ENCODE results near the gene ANKRA2. TPM values are rescaled to one million over a fixed set of nuclear protein-coding genes. Genes with fewer than 3 reads are reported as not detected.

The ANKRA2 gene, protein sequence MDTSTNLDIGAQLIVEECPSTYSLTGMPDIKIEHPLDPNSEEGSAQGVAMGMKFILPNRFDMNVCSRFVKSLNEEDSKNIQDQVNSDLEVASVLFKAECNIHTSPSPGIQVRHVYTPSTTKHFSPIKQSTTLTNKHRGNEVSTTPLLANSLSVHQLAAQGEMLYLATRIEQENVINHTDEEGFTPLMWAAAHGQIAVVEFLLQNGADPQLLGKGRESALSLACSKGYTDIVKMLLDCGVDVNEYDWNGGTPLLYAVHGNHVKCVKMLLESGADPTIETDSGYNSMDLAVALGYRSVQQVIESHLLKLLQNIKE
- 17.6 TPM for polyA plus RNA-seq (2012; ENCODE audit: insufficient read depth, insufficient read length)

DNA sequence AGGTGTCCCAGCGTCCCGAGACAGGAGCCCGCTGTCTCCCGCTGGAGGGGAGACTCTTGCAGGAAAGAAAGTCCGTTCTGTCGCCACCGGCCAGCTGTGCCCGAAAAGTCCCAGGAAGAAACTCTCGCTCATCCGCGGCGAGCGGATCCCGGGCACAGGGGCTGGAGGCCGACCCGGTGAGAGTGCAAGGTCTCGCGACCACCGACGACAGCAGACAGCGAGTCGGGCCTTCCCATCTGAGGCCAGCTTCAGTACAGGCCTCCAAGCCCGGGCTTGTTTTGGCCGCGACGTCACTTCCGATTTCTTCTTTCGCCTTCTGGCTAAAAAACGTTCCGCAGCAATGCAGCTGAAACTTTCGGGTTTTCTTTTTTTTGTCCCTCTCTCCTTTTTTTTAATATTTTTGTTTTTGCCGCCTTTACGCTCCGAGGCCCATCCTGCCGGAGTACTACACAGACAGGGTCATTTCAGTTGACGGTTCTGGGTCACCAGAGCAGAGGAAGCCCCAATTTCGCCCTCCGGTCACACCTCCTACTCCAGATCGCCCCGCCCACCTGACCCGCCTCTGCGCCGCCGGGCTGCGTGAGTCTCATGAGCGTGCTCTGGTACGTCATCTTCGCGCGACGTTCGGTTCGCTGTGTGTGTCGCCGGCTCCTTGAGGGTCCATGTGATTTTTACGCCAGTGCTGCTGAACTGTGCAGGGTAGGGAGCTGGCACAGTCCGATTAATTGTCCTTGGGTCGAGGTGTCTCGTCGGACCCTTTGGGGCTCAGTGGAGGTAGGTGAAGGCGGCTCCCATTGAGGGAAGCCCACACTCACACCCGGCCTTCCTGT is at the start of gene ANKRA2, which contains the start of gene UTP15:
TSS of gene ANKRA2 (minus strand) at position 501 of the 830 bp plus-strand sequence. CDS start 2,758 bp downstream, outside the sequence.
TSS of gene UTP15 (plus strand) at position 605 of the 830 bp plus-strand sequence. CDS start 1,602 bp downstream, outside the sequence.
- DNase-seq (ENCODE audit: low read depth, low spot score): peak; percentile 96
- H3K4me3 ChIP-seq (ENCODE audit: low read length): peak within 1 kb of the TSS; percentile 70

DNA sequence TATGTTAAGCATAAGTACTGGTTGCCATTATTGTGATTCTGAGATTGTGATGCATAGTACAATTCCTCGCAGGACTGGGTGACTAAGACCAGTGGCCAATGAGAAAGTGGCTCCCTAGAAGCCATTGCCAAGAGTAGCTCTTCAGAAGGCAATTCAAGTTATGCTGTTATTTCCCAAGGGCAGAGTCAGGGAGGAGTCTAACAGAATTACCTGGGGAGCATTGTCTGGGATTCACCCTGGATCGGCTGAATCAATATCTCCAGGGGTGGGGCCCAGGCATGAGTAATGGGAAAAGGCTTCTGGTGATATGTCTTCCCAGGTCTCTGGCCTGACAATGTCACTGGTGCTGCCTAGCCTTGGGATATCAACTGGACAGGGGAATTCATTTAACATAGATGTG is 49.6 kb upstream of the ANKRA2 start:
- DNase-seq (ENCODE audit: low read depth, low spot score): no peak
- H3K4me3 ChIP-seq (ENCODE audit: low read length): no peak overlapping the region

DNA sequence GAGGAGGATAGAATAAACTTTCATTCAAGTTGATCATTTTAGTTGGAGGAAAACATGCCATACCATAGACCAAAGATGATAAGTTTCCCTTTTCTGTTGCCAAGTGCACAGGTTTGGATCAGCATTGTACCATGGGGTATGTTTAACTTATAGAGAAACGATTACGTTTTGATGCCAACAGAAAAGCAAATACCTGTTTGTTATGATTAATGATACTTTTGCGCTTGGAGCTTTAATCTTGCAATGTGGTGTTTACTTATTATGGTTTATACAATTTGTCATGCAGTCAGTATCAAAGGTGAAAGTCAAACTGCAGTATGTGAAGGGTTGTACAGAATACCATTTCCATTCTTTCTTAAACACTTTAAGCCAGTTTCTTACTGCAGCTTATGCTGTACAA is 47.4 kb upstream of the ANKRA2 start:
- H3K4me3 ChIP-seq (ENCODE audit: low read length): no peak overlapping the region
- no peak for DNase-seq (ENCODE audit: low read depth, low spot score)

DNA sequence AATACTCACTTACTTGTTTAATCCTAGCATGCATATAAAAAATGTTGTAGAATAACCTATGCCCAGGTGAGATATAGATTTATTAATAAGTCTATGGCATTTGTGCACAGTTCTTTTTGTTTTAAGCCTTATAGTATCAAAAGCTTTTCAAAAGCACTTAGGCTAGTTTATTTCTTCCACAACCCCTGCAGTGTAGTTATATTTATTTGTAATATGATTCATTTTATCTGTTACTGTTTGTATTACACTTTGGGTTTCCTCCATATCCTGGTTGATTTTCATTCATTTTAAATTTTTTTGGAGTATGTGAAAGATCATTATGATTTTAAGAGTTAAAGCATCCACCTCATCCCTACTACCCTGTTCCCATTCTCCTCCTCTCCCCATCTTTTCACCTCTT is 41.8 kb upstream of the ANKRA2 start:
- no peak overlapping the region for H3K4me3 ChIP-seq (ENCODE audit: low read length)
- DNase-seq (ENCODE audit: low read depth, low spot score): no peak

DNA sequence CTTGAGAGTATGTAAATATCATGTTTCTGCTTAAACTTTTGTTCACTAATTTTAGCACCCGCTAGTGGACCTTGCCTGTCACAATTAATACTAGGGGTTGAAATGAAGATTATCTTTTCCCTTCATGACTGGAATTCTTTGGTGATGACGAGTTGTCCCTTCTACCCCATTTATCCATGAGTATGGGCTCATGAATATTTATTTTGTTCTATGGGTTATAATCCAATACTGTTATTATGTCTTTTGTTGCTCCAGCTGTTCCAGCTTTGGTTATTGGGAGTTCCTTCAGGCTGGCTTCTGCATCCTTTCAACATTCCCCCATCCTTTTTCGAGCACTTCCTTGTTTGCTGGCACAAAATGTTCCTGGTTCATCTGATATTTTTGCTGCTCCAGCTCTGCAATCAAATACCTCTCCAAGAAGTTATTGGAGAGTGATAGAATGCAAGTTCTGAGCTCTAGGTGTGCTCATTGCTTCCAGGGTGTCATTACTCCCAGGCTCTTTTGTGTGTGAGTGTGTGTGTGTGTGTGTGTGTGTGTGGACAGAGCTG is 40.8 kb upstream of the ANKRA2 start:
- no peak for DNase-seq (ENCODE audit: low read depth, low spot score)
- H3K4me3 ChIP-seq (ENCODE audit: low read length): no peak overlapping the region

DNA sequence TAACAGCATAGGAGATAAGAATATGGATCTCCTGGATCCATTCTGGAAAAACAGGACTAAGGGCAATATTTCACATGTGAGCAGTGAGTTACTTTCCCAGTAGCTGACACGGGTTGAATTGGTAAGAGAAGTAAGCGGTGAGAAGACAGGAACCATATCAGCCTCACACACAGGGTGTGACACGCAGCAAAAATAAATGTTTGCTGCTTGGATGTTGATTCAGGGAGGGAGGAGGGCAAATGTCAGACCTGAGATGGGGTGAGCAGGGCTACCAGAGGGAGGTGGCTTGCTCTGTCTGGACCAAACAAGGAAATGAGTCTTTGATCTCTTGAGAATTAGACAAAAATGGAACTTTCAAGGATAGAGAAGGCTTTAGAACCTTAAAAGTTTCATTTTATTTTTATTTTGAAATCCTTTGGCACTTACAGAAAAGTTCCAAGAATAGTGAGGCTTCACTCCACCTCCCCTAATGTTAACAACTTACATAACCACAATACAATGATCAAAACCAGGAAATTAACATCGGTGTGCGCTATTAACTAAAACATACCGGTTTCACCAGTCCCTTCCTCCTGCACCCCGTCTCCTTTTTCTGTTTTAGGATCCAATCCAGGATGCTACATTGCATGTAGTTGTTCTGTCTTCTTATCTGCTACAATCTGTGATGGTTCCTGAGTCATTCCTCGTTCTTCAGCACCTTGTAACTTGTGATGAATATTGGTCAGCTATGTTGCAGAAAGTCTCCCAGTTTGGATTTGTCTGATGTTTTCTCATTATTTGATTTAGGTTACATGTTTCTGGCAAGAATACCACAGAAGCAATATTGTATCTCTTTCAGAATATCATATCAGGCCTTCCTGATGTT is 40.0 kb upstream of the ANKRA2 start:
- no peak for DNase-seq (ENCODE audit: low read depth, low spot score)

DNA sequence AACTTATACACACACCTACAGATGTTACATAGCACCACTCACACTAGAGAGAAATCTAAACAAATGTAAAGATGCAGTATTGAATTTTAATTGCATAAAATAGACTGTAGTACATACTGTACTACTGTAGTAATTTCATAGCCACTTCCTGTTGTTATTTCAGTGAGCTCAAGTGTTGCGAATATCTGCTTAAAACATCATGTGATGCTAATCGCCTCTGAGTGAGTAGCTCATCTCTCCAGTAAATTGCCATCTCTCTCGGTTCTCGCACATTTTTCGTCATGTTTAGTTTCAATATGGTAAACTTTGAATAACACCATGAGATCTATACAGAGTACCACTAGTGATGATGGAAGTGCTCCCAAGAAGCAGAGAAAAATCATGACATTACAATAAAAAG is 38.6 kb upstream of the ANKRA2 start:
- no peak for DNase-seq (ENCODE audit: low read depth, low spot score)
- no peak overlapping the region for H3K4me3 ChIP-seq (ENCODE audit: low read length)

More for the DNA sequence above, 40.0 kb upstream of the ANKRA2 start:
- H3K4me3 ChIP-seq (ENCODE audit: low read length): no peak overlapping the region

DNA sequence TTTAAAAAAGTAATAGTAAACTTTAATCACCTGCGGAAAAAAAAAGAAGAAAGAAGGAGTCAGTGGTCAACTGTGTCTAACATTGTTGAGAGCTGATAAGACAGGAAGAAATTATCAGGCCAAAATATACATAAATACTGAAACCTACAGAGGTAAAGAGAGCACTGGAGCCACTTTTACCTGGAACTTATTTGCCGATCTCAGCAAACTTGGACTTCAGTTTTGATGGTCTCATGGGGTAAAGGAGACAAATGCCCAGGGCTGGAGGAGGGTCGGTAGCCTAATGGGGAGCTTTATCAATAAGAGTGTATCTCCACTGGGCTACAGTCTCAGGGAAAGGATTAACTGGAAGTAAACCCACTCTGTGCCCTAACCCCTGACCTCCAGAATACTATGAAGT is 33.9 kb upstream of the ANKRA2 start:
- no peak overlapping the region for H3K4me3 ChIP-seq (ENCODE audit: low read length)
- no peak for DNase-seq (ENCODE audit: low read depth, low spot score)

DNA sequence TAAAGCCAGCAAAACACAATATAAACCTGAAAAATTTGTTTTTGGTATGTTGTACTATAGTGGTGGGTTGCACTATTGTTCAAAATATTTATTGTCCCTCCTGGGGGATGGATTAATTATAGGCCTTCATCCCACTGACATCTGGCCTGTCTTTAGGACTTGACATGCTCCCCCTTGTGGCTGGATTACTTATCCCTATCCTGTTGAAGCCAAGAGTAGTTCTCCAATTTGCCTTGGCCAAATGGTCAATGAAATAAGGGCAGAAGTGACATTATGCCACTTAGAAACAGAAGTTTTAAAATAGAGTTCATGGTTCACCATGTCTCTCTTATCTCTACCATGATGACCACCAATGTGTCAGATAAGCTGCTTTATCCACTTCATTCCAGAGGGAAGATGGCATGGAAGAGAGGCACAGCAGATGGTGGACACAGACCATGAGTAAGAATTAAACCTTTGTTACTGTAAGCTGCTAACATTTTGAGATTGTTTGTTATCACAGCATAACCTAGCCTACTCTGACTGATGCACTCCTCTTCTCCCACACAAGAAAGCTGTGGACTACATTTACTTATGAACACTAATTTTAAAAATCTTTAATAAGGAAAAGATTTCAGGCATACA is 31.4 kb upstream of the ANKRA2 start:
- peak; percentile 29 for DNase-seq (ENCODE audit: low read depth, low spot score)
- H3K4me3 ChIP-seq (ENCODE audit: low read length): no peak overlapping the region

DNA sequence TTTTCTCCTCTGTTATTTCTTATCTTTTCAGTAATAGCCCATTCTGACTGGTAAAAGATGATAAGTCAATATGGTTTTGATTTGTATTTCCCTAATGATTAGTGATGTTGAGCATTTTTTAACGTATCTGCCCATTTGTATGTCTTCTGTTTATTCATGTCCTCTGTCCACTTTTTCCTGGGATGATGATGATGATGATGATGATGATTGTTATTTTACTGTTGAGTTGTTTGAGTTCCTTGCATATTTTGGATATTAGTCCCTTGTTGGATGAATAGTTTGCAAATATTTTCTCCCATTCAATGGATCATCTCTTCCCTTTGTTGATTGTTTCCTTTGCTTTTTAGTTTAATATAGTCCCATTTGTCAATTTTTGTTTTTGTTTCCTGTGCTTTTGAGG is 27.1 kb upstream of the ANKRA2 start:
- H3K4me3 ChIP-seq (ENCODE audit: low read length): no peak overlapping the region
- no peak for DNase-seq (ENCODE audit: low read depth, low spot score)

DNA sequence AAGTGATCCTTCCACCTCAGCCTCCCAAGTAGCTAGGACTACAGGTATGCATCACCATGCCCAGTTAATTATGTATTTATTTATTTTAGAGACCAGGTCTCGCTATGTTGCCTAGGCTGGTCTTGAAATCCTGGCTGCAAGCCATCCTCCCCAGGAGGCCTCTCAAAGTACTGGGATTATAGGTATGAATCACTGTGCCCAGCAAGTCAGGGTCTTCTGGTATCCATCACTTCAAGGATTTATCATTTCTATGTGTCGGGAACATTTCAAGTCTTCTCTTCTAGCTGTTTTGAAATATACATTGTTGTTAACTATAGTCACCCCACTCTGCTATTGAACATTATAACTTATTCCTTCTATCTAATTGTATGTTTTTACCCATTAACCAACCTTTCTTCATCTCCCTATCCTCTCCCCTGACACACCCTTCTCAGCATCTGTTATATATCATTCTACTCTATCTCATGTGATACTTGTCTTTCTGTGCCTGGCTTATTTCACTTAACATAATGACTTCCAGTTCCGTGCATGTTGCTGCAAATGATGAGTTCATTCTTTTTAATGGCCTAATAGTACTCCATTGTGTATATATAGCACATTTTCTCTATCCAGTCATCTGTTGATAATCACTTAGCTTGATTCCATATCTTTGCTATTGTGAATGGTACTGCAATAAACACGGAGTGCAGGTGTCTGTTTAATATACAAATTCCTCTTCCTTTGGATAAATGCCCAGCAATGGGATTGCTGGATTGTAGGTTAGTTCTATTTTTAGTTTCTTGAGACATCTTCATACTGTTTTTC is 26.5 kb upstream of the ANKRA2 start:
- no peak for DNase-seq (ENCODE audit: low read depth, low spot score)
- H3K4me3 ChIP-seq (ENCODE audit: low read length): no peak overlapping the region

DNA sequence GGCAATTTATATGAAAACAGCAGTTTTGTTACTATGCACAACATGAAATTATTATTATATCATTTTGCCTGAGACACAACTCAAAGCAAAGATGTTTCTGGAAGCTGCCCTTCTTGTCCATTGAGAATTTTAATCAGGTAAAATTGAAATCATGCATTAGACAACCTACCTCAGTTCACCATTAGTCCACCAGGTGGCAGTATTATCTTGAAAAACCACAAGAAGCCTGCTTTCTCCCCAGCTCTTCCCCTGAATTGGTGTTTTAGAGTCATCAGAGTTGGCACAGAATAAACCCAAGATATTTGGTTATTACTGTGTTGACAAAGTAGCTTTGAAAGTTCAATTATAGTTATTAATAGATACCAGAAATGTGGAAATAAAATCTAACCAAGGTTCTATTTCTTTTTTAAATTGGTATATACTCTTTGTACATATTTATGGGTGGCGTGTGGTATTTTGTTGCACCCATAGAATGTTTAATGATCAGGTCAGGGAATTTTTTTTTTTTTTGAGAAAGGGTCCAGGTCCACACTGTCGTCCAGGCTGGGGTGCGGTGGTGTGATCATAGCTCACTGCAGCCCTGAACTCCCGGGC is 25.8 kb upstream of the ANKRA2 start:
- DNase-seq (ENCODE audit: low read depth, low spot score): peak; percentile 77
- no peak overlapping the region for H3K4me3 ChIP-seq (ENCODE audit: low read length)

DNA sequence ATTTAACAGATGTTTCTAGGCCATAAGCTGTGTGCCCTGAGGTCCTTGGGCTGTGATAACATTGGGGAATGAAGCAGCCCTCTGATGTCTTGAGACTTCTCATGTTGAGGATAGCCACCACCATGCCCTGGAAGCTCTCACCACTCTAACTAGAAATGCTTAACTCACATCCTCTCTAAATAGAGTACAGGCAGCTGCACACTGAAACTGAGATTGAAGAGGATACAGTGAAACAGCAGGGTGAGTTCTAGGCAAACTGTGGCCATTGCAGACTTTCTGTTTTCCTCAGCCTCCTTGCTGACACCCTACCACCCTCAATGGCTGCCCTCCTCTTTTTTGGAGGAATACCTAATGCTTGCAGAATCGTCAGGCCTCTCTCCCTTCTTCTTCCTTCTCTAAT is 22.5 kb upstream of the ANKRA2 start:
- DNase-seq (ENCODE audit: low read depth, low spot score): no peak
- no peak overlapping the region for H3K4me3 ChIP-seq (ENCODE audit: low read length)

DNA sequence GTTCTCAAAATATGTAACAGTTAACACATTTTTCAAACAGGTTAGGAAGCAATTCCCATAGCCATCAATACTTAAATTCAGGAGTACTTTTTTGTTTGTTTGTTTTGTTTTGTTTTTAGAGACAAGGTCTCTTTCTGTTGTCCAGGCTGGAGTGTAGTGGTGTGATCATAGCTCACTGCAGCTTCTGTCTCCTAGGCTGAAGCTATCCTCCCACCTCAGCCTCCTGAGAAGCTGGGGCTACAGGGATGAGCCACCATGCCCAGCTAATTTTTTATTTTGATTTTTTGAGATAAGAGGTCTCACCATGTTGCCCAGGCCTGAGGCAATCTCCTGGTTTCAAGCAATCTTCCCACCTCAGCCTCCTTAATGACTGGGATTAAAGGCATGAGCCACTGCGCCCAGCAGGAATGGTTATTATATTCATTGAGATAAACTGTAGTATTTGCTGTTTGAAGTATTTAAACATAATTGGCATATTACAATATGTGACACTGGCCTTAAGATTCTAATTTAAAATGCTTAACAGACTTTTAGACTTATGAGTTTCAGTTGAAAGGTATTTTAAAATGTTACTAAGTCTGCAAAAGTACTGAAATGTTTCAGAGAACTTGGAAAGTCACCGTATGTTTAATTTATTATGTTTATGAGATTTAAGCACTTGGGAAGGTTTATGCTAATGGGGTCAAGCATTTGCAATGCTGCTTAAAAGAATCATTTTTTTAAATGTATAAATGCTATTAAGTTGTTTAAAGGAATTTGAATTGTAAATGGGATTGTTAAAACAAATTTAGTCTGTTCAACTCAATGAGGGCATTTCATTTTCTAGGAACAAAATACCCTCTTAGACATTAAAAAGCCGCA is 17.1 kb upstream of the ANKRA2 start:
- no peak for DNase-seq (ENCODE audit: low read depth, low spot score)

DNA sequence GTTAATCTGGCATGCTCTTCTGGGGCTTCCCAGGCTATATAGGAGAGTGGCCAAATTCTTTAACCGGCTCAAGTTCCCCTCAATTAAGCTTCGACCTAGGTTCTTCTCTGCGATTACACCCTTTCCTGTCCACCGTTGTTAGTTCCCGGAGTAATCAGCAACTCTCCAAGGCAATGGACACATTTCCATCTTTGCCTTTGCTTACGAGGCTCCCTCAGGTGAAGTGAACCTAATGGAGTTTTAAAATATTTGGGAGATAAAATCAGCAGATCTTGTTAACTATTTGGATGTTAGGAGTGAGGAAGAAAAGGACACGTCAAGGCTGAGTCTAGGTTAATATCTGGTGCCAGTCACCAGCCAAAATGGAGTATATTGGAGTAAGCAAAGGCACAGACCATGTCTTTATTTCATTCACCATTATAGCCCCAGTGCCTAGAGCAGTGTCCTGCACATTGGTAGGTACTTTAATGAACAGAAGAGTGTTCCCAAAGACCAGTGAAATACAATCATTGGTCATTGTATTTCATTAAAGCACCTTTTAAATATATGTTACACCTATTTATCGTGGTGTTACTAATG is 619 bp upstream of the ANKRA2 start:
- DNase-seq (ENCODE audit: low read depth, low spot score): no peak
- peak overlapping the region; percentile 70 for H3K4me3 ChIP-seq (ENCODE audit: low read length)

More for the DNA sequence above, 17.1 kb upstream of the ANKRA2 start:
- H3K4me3 ChIP-seq (ENCODE audit: low read length): no peak overlapping the region

DNA sequence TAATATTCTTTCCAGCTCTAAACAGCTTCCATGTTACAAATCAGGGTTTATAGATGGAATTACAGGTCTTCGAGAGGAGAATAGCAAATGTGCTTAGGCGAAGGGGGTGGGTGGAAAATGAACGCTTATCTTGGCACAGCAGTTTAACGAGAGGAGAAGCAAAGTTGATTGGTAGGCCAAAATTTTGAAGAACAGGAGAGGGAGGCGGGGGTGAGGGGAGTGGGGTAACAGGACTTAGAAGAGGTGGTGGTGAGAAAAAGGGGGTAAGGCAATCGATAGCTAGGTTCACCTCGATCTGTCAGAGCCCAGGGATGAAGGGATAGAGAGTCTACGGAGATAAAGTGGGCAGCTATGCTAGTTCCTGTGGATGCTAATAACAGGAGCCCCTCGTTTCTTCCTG is 764 bp downstream of the ANKRA2 start:
- H3K4me3 ChIP-seq (ENCODE audit: low read length): peak overlapping the region; percentile 70
- no peak for DNase-seq (ENCODE audit: low read depth, low spot score)
